ENCODE data around the gene IKZF5. TPM values are rescaled to one million over a fixed set of nuclear protein-coding genes. Genes with fewer than 3 reads are reported as not detected.
A peak's percentile ranks its signal among the peaks of the same experiment; 100 is the strongest.

Gene IKZF5, protein sequence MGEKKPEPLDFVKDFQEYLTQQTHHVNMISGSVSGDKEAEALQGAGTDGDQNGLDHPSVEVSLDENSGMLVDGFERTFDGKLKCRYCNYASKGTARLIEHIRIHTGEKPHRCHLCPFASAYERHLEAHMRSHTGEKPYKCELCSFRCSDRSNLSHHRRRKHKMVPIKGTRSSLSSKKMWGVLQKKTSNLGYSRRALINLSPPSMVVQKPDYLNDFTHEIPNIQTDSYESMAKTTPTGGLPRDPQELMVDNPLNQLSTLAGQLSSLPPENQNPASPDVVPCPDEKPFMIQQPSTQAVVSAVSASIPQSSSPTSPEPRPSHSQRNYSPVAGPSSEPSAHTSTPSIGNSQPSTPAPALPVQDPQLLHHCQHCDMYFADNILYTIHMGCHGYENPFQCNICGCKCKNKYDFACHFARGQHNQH
- total RNA-seq (2014; rRNA removed; shearing (Covaris generic)) (2.7 and 4.2 TPM in 2 replicates), polyA plus RNA-seq (2016; fragmentation: Nextera tagmentation; extraction: Ambion mirVana) (9.0 and 10.1 TPM in 2 replicates)

GRCh38 chr10:123008355-123009104 lies at the start of gene IKZF5, which contains the start of gene ACADSB:
Gene IKZF5, minus strand, starts transcription at chr10:123008795. Its CDS starts 10,170 bp downstream, at chr10:122998625.
Gene ACADSB, plus strand, starts transcription at chr10:123009006. Its CDS starts 24 bp downstream, at chr10:123009030.
- in situ Hi-C loops (cut with MboI): no loop called here
- DNase-seq: peak; percentile 99
- peak within 1 kb of the TSS; percentile 92 for H3K9ac ChIP-seq
- no peaks in the 10 kb centered on the region for H3F3A ChIP-seq (ENCODE audit: insufficient read depth)
- no peaks in the 10 kb centered on the region; the same call in 1 of the 2 replicates for H3K36me3 ChIP-seq (ENCODE audit: low read depth)
- peak within 1 kb of the TSS; percentile 85 for H3K4me2 ChIP-seq (ENCODE audit: unreplicated experiment)
- H2AFZ ChIP-seq: peak within 1 kb of the TSS; percentile 98
- peaks cover 50% of the 10 kb centered on the region for H3K79me2 ChIP-seq (ENCODE audit: insufficient read depth)
- H3K27ac ChIP-seq: peak within 1 kb of the TSS; percentile 80
- peak within 1 kb of the TSS; percentile 86 for H3K4me3 ChIP-seq
- H3K4me1 ChIP-seq (ENCODE audit: insufficient read depth): peaks cover 14% of the 10 kb centered on the region; the same call in 1 of the 2 replicates
- H3K9me3 ChIP-seq (ENCODE audit: low read depth): no peaks in the 10 kb centered on the region
- H3K27me3 ChIP-seq (replicated peaks; ENCODE audit: insufficient read depth): no peaks in the 10 kb centered on the region
- 0 out of 2 replicates have a peak, but pooled peaks cover 4% of the 10 kb centered on the region for H4K20me1 ChIP-seq (ENCODE audit: insufficient read depth)
- H3K9me2 ChIP-seq (ENCODE audit: insufficient read depth): no peaks in the 10 kb centered on the region
- 1% methylated on average over 51 to 58 of the region's 68 CpGs for WGBS, 2 experiments (ENCODE audit: low coverage in 1 of 2, low lambda C conversion rate in 2 of 2, missing lambda C conversion rate in 2 of 2)
- TF ChIP-seq EZH2phosphoT487 (IDR thresholded peaks at IDR 0.05; ENCODE audit: insufficient read depth, low read depth): no peak
- no peak for TF ChIP-seq EZH2 (IDR thresholded peaks at IDR 0.05; ENCODE audit: insufficient read depth, poor library complexity, severe bottlenecking)

GRCh38 chr10:123057968-123058367 lies 49.4 kb upstream of the IKZF5 start:
- Histone ChIP-seq H3K9me2 (ENCODE audit: insufficient read depth) (no peaks in the 10 kb centered on the region), H4K20me1 (ENCODE audit: insufficient read depth) (no peaks in the 10 kb centered on the region), H2AFZ (no peak overlapping the region), H3K9me3 (ENCODE audit: low read depth) (no peaks in the 10 kb centered on the region), H3K4me2 (ENCODE audit: unreplicated experiment) (no peak overlapping the region), H3F3A (ENCODE audit: insufficient read depth) (no peaks in the 10 kb centered on the region), H3K27ac (no peak overlapping the region), H3K9ac (no peak overlapping the region), H3K27me3 (replicated peaks; ENCODE audit: insufficient read depth) (no peaks in the 10 kb centered on the region), H3K4me1 (ENCODE audit: insufficient read depth) (no peaks in the 10 kb centered on the region), H3K4me3 (no peak overlapping the region), H3K79me2 (ENCODE audit: insufficient read depth) (no peaks in the 10 kb centered on the region), H3K36me3 (ENCODE audit: low read depth) (no peaks in the 10 kb centered on the region)
- TF ChIP-seq EZH2 (IDR thresholded peaks at IDR 0.05; ENCODE audit: insufficient read depth, poor library complexity, severe bottlenecking) (no peak), EZH2phosphoT487 (IDR thresholded peaks at IDR 0.05; ENCODE audit: insufficient read depth, low read depth) (no peak)
- no peak for DNase-seq
- in situ Hi-C loops (cut with MboI): no loop called here
- 75 to 79% methylated on average over 3 of the region's 3 CpGs for WGBS, 2 experiments (ENCODE audit: low coverage in 1 of 2, low lambda C conversion rate in 2 of 2, missing lambda C conversion rate in 2 of 2)

- H2AFZ ChIP-seq: no peak overlapping the region
- in situ Hi-C loops (cut with MboI): loop anchor here (10.0 to 25.0 kb wide), 2 partner anchors 509 to 916 kb away; no protein-coding TSS in a partner anchor
- 75 to 78% methylated on average over 4 of the region's 4 CpGs for WGBS, 2 experiments (ENCODE audit: low coverage in 1 of 2, low lambda C conversion rate in 2 of 2, missing lambda C conversion rate in 2 of 2)
- TF ChIP-seq EZH2 (IDR thresholded peaks at IDR 0.05; ENCODE audit: insufficient read depth, poor library complexity, severe bottlenecking) (no peak), EZH2phosphoT487 (IDR thresholded peaks at IDR 0.05; ENCODE audit: insufficient read depth, low read depth) (no peak)
- no peaks in the 10 kb centered on the region for H3K9me2 ChIP-seq (ENCODE audit: insufficient read depth)
- DNase-seq: no peak
- H3F3A ChIP-seq (ENCODE audit: insufficient read depth): no peaks in the 10 kb centered on the region
- H3K9ac ChIP-seq: no peak overlapping the region
- H3K79me2 ChIP-seq (ENCODE audit: insufficient read depth): no peaks in the 10 kb centered on the region
- no peaks in the 10 kb centered on the region for H3K27me3 ChIP-seq (replicated peaks; ENCODE audit: insufficient read depth)
- no peak overlapping the region for H3K27ac ChIP-seq
- no peak overlapping the region for H3K4me3 ChIP-seq
- H3K9me3 ChIP-seq (ENCODE audit: low read depth): no peaks in the 10 kb centered on the region
- no peaks in the 10 kb centered on the region for H3K4me1 ChIP-seq (ENCODE audit: insufficient read depth)
- no peak overlapping the region for H3K4me2 ChIP-seq (ENCODE audit: unreplicated experiment)
- no peaks in the 10 kb centered on the region for H4K20me1 ChIP-seq (ENCODE audit: insufficient read depth)
- H3K36me3 ChIP-seq (ENCODE audit: low read depth): no peaks in the 10 kb centered on the region
Measured at GRCh38 chr10:123045961-123046731, 37.6 kb upstream of the IKZF5 start.
